Retinal pigment epithelial cell (primary cell): Measurements from ENCODE around the gene ALAS1.

Experiments
- DNase-seq: peaks from one replicate; pipeline ENCODE4 v3.0.0-alpha.2; 2010; ENCODE audit warnings: low read depth
- H3K4me3 ChIP-seq: 2 replicates; pipeline ENCODE4 v1.5.1; 2011; ENCODE audit warnings: mild to moderate bottlenecking, low read length, control low read depth, moderate library complexity
- TF ChIP-seq, protein P1 (sequence below): conservative IDR thresholded peaks from 2 replicates; pipeline ENCODE4 v1.5.1; 2011; ENCODE audit warnings: low read depth, low read length, control low read depth, inconsistent platforms

The ALAS1 gene

GRCh38 chr3:52236424-52236886, 38.5 kb downstream of the ALAS1 start:
- DNase-seq = no peak
- TF ChIP-seq, protein P1, sequence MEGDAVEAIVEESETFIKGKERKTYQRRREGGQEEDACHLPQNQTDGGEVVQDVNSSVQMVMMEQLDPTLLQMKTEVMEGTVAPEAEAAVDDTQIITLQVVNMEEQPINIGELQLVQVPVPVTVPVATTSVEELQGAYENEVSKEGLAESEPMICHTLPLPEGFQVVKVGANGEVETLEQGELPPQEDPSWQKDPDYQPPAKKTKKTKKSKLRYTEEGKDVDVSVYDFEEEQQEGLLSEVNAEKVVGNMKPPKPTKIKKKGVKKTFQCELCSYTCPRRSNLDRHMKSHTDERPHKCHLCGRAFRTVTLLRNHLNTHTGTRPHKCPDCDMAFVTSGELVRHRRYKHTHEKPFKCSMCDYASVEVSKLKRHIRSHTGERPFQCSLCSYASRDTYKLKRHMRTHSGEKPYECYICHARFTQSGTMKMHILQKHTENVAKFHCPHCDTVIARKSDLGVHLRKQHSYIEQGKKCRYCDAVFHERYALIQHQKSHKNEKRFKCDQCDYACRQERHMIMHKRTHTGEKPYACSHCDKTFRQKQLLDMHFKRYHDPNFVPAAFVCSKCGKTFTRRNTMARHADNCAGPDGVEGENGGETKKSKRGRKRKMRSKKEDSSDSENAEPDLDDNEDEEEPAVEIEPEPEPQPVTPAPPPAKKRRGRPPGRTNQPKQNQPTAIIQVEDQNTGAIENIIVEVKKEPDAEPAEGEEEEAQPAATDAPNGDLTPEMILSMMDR = no peak
- no peak overlapping the region for H3K4me3 ChIP-seq

DNA sequence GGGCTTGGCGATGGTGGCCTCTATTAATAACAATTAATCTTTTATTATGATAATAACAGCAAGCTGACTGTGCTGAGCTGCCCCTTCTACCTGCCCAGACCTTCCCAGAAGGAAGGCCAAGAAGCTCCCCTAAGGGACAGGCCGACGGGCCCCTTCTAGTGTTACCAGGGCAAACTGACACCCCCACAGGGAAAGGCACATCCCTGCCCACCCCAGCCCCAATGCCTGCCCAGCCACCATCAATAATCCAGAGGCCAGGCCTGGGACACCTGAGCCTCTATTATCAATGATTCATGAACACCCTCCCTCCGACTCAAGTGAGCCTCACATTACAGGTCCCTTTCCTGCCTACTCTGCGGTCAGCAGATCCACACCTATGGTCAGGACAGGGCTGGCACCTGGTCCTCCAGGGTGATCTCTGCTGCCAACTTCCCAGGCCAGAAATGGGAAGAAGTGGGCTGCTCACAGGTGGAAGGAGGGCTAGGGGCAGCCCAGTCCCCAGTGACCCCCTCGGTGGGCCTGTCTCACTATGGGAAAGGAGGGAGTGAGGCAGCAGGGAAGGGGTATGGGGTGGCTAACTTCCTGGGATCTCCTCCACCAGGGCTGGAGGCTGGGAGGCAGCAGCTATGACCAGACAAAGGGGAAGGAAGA, 39.2 kb downstream of the ALAS1 start:
- H3K4me3 ChIP-seq = no peak overlapping the region
- no peak for DNase-seq

DNA sequence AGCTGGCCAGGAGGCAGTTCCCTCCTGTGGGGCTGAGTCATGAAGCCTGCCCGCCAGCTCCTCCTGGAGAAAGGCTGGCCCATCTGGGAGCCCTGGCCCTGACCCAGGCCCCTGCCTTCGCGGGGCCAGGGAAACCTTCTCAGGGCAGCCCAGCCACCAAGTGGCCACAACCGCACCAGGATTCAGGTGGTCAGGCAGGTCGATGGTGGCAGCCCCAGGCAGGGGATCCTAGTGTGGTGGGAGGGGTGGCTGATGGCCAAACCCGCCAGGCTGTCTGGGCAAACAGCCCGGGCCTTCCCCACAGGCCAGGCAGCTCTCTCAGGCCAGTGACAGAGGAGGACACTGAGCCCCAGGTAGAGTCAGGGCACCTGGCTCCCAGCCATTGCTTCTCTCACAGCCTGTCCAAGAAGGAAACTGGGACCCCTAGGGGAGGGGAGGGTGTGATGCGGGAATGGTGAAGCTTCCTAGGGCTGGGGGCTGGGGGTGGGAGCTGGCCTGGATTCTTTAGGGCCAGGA, 39.8 kb downstream of the ALAS1 start:
- no peak for DNase-seq
- peak overlapping the region; percentile 82 for H3K4me3 ChIP-seq

More for the DNA sequence above, 39.2 kb downstream of the ALAS1 start:
- TF ChIP-seq, protein P1 = no peak

DNA sequence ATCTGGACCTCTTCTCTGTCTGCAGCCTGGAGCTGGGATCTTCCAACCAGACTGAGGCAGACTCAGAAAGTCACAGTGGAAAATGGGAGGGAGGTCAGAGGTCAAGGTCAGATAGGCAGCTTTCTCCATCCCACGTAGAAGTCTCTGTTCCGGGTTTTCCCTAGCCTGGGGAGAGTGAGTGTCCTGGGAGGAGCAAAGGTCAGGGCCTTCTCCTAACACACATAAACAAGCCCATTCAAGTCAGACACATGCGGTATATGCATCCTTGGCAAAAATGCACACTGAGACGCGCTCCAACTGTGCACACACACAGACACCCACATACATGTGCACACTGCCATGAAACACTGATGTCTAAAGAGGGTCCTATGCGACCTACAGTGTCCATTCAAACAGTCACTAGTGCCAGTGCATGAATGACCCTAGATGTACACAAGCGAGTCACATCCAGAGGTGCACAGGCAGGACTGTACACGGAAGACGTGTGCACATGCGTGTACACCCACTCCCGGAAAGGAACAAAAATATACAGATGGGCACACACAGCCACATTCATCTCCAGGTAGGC, 40.3 kb downstream of the ALAS1 start:
- DNase-seq = no peak
- peak overlapping the region; percentile 82 for H3K4me3 ChIP-seq
- TF ChIP-seq, protein P1 = no peak

More for the DNA sequence above, 39.8 kb downstream of the ALAS1 start:
- TF ChIP-seq, protein P1 = no peak

DNA sequence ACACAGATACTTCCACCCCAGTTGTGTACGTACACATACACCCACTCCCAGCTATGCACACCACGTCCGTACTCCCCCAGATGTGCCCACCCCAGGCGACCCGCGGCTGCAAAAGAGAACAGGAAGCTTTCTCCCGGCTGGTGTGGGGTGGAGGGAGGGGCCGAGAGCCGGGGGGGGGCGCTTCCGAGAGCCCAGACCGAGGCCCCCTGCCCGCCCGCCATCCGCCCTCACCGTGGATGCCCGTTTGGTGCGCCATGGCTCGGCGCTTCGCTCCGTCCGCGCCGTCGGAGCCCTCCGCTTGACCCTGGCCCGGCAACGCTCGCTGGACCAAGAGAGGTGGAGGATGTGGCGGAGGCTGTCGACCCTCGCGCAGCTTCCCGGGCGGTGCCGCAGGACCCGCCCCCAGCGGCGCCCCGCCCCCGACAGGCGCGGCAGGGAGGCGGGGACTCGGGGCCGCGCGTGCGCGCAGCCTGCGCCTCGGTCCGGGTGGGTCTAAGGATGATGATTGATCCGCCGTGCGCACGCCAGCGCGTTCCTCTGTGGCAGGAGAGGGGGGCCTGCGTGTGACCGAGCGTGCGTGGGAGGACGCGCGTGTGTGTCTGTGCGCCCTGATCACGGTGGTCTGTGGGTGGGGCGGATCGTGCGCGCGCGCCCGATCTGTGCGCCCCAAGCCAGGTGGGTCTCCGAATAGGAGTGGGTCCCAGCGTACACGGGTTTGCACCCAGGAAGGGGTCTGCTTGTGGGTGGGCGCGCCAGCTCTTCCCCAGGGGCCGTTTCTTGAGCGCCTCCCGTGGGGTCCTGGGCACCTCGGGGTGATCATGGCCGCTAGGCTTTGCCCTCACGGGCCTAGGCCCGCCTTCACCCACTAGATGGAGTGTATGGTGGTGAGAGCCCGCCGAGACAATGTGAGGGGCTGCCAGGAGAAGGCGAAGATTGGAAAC, 41.1 kb downstream of the ALAS1 start, which contains the start of gene TWF2:
TWF2 (minus strand) TSS at position 398 of the 941 bp plus-strand sequence; CDS start at position 256, 142 bp downstream.
- no peak for DNase-seq
- peak within 1 kb of the TSS; percentile 82 for H3K4me3 ChIP-seq
- TF ChIP-seq, protein P1 = peak; percentile 51

- TF ChIP-seq, protein P1 = peak; percentile 19
- peak overlapping the region; percentile 82 for H3K4me3 ChIP-seq
- peak; percentile 80 for DNase-seq
Observed at GRCh38 chr3:52240059-52240885, 42.3 kb downstream of the ALAS1 start.
